ENCODE results near the gene FAM222B.
A peak's percentile ranks its signal among the peaks of the same experiment; 100 is the strongest.

The FAM222B gene

DNA sequence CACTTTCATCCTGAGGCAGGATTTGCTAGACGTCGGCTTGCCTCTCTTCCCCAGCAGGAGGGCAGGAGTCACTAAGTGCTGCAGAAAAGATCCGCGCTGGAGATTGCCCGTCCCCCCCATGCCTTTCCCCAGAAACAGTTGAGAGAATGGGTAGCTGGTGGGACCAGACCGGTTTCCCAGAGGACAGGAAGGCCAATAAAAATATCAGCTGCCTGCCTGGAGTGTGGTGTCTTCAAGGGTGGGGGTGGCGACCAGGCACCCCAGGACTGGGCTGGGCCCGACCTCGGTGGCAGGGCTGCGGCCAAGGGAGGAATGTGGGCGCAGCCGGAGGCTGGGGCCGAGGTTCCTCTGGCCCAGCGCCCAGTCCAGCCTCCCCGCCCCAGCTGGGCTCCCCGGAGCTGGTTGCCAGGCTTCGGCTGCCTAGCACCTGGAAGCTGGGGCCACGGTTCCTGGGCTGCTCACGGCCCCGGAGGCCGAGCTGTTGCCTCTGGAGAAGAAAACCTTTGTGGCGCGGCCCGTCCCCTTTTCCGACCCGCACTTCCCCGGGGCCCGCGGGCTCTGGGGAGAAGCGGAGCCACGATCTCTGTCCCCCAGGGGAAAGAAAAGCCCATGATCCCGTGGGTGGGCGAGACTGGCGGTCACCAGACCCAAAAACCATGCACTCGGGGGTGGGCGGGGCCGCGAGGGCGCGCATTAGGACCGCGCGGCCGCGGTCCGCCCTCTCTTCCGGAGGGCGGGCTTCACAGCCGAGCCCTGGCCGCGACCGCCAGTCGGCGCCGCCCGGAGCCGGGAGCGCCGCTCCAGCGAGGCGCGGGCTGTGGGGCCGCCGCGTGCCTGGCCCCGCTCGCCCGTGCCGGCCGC is 99.1 kb downstream of the FAM222B start, which contains the start of gene TRAF4:
TSS of gene TRAF4 (plus strand) at position 769 of the 861 bp plus-strand sequence. CDS start 102 bp downstream, outside the sequence.
- POLR2A ChIA-PET: interaction anchor here (0.6 to 14.1 kb wide), 18 partner anchors 8 to 208 kb away, joined by 3 to 448 read pairs (median 4); partner anchors contain the start of genes FAM222B, NEK8, PHF12 and PROCA1
- peaks cover 11% of the 10 kb centered on the region; the same call in 1 of the 2 replicates for H3K4me1 ChIP-seq (ENCODE audit: control insufficient read depth, insufficient read depth, low read length)
- no peak for TF ChIP-seq GLI2 (tag by site-specific recombination; IDR thresholded peaks at IDR 0.05; ENCODE audit: borderline replicate concordance, low read depth)
- TF ChIP-seq ZNF776 (tag by site-specific recombination; IDR thresholded peaks at IDR 0.05; ENCODE audit: borderline replicate concordance): no peak
- peak; percentile 96 for TF ChIP-seq KLF10 (tag by site-specific recombination; IDR thresholded peaks at IDR 0.05)
- no peak for TF ChIP-seq GLI4 (tag by site-specific recombination; IDR thresholded peaks at IDR 0.05)
- TF ChIP-seq GFI1B (tag by site-specific recombination; IDR thresholded peaks at IDR 0.05): no peak
- TF ChIP-seq PRDM1 (tag by site-specific recombination; IDR thresholded peaks at IDR 0.05): peak; percentile 68; the same call in 1 of the 2 replicates
- TF ChIP-seq SP3 (tag by site-specific recombination; IDR thresholded peaks at IDR 0.05): peak; percentile 58
- TF ChIP-seq SP7 (tag by site-specific recombination; IDR thresholded peaks at IDR 0.05): peak; percentile 83
- peak; percentile 64; the same call in 1 of the 2 replicates for TF ChIP-seq SCRT2 (tag by site-specific recombination; IDR thresholded peaks at IDR 0.05)
- peak; percentile 89 for TF ChIP-seq ZIC2 (tag by site-specific recombination; IDR thresholded peaks at IDR 0.05)
- TF ChIP-seq ZNF48 (tag by site-specific recombination; IDR thresholded peaks at IDR 0.05): no peak
- no peak for TF ChIP-seq ZNF37A (tag by site-specific recombination; IDR thresholded peaks at IDR 0.05)
- no peak for TF ChIP-seq ZNF621 (tag by site-specific recombination; IDR thresholded peaks at IDR 0.05)
- peak; percentile 47; the same call in 1 of the 2 replicates for TF ChIP-seq OSR2 (tag by site-specific recombination; IDR thresholded peaks at IDR 0.05)
- no peak for TF ChIP-seq ZNF146 (tag by site-specific recombination; IDR thresholded peaks at IDR 0.05)
- TF ChIP-seq ZNF223 (tag by site-specific recombination; IDR thresholded peaks at IDR 0.05): no peak
- no peak for TF ChIP-seq SCRT1 (tag by site-specific recombination; IDR thresholded peaks at IDR 0.05; ENCODE audit: borderline replicate concordance)
- no peak for TF ChIP-seq ZNF473 (tag by site-specific recombination; IDR thresholded peaks at IDR 0.05)
- TF ChIP-seq, protein P1, sequence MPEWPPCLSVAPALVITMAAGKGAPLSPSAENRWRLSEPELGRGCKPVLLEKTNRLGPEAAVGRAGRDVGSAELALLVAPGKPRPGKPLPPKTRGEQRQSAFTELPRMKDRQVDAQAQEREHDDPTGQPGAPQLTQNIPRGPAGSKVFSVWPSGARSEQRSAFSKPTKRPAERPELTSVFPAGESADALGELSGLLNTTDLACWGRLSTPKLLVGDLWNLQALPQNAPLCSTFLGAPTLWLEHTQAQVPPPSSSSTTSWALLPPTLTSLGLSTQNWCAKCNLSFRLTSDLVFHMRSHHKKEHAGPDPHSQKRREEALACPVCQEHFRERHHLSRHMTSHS (tag by site-specific recombination; IDR thresholded peaks at IDR 0.05): no peak
- TF ChIP-seq ZNF394 (tag by site-specific recombination; IDR thresholded peaks at IDR 0.05; ENCODE audit: borderline replicate concordance): peak; percentile 49
- TF ChIP-seq, protein P2, sequence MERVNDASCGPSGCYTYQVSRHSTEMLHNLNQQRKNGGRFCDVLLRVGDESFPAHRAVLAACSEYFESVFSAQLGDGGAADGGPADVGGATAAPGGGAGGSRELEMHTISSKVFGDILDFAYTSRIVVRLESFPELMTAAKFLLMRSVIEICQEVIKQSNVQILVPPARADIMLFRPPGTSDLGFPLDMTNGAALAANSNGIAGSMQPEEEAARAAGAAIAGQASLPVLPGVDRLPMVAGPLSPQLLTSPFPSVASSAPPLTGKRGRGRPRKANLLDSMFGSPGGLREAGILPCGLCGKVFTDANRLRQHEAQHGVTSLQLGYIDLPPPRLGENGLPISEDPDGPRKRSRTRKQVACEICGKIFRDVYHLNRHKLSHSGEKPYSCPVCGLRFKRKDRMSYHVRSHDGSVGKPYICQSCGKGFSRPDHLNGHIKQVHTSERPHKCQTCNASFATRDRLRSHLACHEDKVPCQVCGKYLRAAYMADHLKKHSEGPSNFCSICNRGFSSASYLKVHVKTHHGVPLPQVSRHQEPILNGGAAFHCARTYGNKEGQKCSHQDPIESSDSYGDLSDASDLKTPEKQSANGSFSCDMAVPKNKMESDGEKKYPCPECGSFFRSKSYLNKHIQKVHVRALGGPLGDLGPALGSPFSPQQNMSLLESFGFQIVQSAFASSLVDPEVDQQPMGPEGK (tag by site-specific recombination; IDR thresholded peaks at IDR 0.05): peak; percentile 99
- peak; percentile 87 for TF ChIP-seq ZFHX2 (tag by site-specific recombination; conservative IDR thresholded peaks at IDR 0.05)
- TF ChIP-seq, protein P3, sequence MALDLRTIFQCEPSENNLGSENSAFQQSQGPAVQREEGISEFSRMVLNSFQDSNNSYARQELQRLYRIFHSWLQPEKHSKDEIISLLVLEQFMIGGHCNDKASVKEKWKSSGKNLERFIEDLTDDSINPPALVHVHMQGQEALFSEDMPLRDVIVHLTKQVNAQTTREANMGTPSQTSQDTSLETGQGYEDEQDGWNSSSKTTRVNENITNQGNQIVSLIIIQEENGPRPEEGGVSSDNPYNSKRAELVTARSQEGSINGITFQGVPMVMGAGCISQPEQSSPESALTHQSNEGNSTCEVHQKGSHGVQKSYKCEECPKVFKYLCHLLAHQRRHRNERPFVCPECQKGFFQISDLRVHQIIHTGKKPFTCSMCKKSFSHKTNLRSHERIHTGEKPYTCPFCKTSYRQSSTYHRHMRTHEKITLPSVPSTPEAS (tag by site-specific recombination; IDR thresholded peaks at IDR 0.05): 0 out of 2 replicates have a peak, but pooled peaks have one; percentile 9
- TF ChIP-seq, protein P4, sequence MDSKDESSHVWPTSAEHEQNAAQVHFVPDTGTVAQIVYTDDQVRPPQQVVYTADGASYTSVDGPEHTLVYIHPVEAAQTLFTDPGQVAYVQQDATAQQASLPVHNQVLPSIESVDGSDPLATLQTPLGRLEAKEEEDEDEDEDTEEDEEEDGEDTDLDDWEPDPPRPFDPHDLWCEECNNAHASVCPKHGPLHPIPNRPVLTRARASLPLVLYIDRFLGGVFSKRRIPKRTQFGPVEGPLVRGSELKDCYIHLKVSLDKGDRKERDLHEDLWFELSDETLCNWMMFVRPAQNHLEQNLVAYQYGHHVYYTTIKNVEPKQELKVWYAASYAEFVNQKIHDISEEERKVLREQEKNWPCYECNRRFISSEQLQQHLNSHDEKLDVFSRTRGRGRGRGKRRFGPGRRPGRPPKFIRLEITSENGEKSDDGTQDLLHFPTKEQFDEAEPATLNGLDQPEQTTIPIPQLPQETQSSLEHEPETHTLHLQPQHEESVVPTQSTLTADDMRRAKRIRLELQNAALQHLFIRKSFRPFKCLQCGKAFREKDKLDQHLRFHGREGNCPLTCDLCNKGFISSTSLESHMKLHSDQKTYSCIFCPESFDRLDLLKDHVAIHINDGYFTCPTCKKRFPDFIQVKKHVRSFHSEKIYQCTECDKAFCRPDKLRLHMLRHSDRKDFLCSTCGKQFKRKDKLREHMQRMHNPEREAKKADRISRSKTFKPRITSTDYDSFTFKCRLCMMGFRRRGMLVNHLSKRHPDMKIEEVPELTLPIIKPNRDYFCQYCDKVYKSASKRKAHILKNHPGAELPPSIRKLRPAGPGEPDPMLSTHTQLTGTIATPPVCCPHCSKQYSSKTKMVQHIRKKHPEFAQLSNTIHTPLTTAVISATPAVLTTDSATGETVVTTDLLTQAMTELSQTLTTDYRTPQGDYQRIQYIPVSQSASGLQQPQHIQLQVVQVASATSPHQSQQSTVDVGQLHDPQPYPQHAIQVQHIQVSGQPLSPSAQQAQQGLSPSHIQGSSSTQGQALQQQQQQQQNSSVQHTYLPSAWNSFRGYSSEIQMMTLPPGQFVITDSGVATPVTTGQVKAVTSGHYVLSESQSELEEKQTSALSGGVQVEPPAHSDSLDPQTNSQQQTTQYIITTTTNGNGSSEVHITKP (tag by site-specific recombination; IDR thresholded peaks at IDR 0.05): peak; percentile 33
- TF ChIP-seq KLF16 (tag by site-specific recombination; IDR thresholded peaks at IDR 0.05): peak; percentile 94
- peak; percentile 91 for TF ChIP-seq ZBTB20 (tag by site-specific recombination; IDR thresholded peaks at IDR 0.05)
- TF ChIP-seq ZNF266 (tag by site-specific recombination; IDR thresholded peaks at IDR 0.05; ENCODE audit: low read depth): no peak
- no peak for TF ChIP-seq ZNF701 (tag by site-specific recombination; IDR thresholded peaks at IDR 0.05)
- TF ChIP-seq ZNF654 (tag by site-specific recombination; IDR thresholded peaks at IDR 0.05; ENCODE audit: low read depth): no peak
- peak; percentile 73 for TF ChIP-seq MZF1 (tag by site-specific recombination; IDR thresholded peaks at IDR 0.05; ENCODE audit: borderline replicate concordance)

More for the DNA sequence above, 99.1 kb downstream of the FAM222B start, which contains the start of gene TRAF4:
- Histone ChIP-seq H3K36me3 (ENCODE audit: control insufficient read depth in 2 of 2, insufficient read depth in 1 of 2, low read length in 2 of 2) (peaks cover under 1 to 58% of the 10 kb centered on the region in 2 experiments; a peak in 2 of 3 replicates), H3K27ac (ENCODE audit: extremely low read depth, low read depth, low read length) (peak within 1 kb of the TSS; percentile 94), H3K9me3 (ENCODE audit: control insufficient read depth, insufficient read depth, low read depth, low read length) (no peaks in the 10 kb centered on the region), H3K4me3 (ENCODE audit: low read depth, low read length) (peak within 1 kb of the TSS; percentile 69)
- CTCF ChIA-PET: interaction anchor here (1.2 to 16.7 kb wide), 3 partner anchors 18 to 207 kb away, joined by 3 to 445 read pairs (median 6); partner anchors contain the start of genes NEK8, RPL23A and TLCD1

All from HEK293 (cell line).